GM06990 (cell line): ENCODE data around the gene OFD1.

Source experiments
- DNase-seq: peaks from one replicate; pipeline ENCODE4 v3.0.0-alpha.2; 2011; ENCODE audit not compliant: insufficient read length; ENCODE audit errors: extremely low read depth
- H3K27me3 ChIP-seq: replicated peaks from 2 replicates; pipeline ENCODE4 v1.6.0; 2011; ENCODE audit warnings: low read length; ENCODE audit not compliant: control insufficient read depth, insufficient read depth
- H3K36me3 ChIP-seq: 2 replicates; pipeline ENCODE4 v1.5.1; 2011; ENCODE audit warnings: low read length; ENCODE audit not compliant: control insufficient read depth, insufficient read depth
- H3K4me3 ChIP-seq: replicated peaks from 2 replicates; pipeline ENCODE4 v1.5.1; 2011; ENCODE audit warnings: low read depth, mild to moderate bottlenecking, control low read depth, low read length
- CTCF ChIP-seq: IDR thresholded peaks from 2 replicates; pipeline ENCODE4 v1.5.1; 2011; ENCODE audit warnings: low read length, control low read depth, mild to moderate bottlenecking, inconsistent platforms; ENCODE audit not compliant: insufficient read depth, poor library complexity, severe bottlenecking

The OFD1 gene

GRCh38 chrX:13808293-13808692 lies 73.7 kb downstream of the OFD1 start:
- no peak for TF ChIP-seq CTCF
- Histone ChIP-seq H3K36me3 (no peaks in the 10 kb centered on the region), H3K27me3 (no peaks in the 10 kb centered on the region; the same call in none of the 2 replicates), H3K4me3 (no peak overlapping the region)
- DNase-seq, result no peak

- Histone ChIP-seq H3K36me3 (no peaks in the 10 kb centered on the region), H3K4me3 (no peak overlapping the region), H3K27me3 (no peaks in the 10 kb centered on the region; the same call in none of the 2 replicates)
- TF ChIP-seq CTCF, result no peak
- no peak for DNase-seq
Observed at GRCh38 chrX:13808865-13809264, 74.3 kb downstream of the OFD1 start.

GRCh38 chrX:13815664-13816063 lies 81.1 kb downstream of the OFD1 start:
- no peak for TF ChIP-seq CTCF
- H3K4me3 ChIP-seq, result no peak overlapping the region

GRCh38 chrX:13816176-13816575 lies 81.6 kb downstream of the OFD1 start:
- no peak for TF ChIP-seq CTCF
- DNase-seq, result no peak
- H3K27me3 ChIP-seq, result peaks cover 2% of the 10 kb centered on the region; the same call in 1 of the 2 replicates
- H3K36me3 ChIP-seq, result no peaks in the 10 kb centered on the region
- no peak overlapping the region for H3K4me3 ChIP-seq

More at GRCh38 chrX:13815664-13816063, 81.1 kb downstream of the OFD1 start:
- DNase-seq, result no peak
- Histone ChIP-seq H3K27me3 (peaks cover 2% of the 10 kb centered on the region; the same call in 1 of the 2 replicates), H3K36me3 (no peaks in the 10 kb centered on the region)

- Histone ChIP-seq H3K36me3 (no peaks in the 10 kb centered on the region), H3K27me3 (peaks cover 2% of the 10 kb centered on the region; the same call in 1 of the 2 replicates), H3K4me3 (no peak within 1 kb of the TSS)
- DNase-seq, result no peak
- TF ChIP-seq CTCF, result no peak
Observed at GRCh38 chrX:13816643-13817627, 82.4 kb downstream of the OFD1 start, which contains the start of gene GPM6B. GPM6B (minus strand) TSS chrX:13817093; CDS start chrX:13816904, 189 bp downstream.
